Measurements from ENCODE around the gene CNTNAP5. TPM values are rescaled to one million over a fixed set of nuclear protein-coding genes. Genes with fewer than 3 reads are reported as not detected.

Gene CNTNAP5
- total and polyA plus RNA-seq, 2 of the 4 experiments (the other 2 are of a cell fraction): not detected

- no peak for ATAC-seq (ENCODE audit: low read depth)
- no peak overlapping the region for H2AK9ac ChIP-seq (replicated peaks; ENCODE audit: low read depth, low read length, poor library complexity)
- no peak overlapping the region for H3K18ac ChIP-seq (ENCODE audit: low read depth, low read length)
Observed at GRCh38 chr2:124887466-124887865, 862.4 kb downstream of the CNTNAP5 start.

More at GRCh38 chr2:124887466-124887865, 862.4 kb downstream of the CNTNAP5 start:
- TF ChIP-seq RAD21 (IDR thresholded peaks at IDR 0.05; ENCODE audit: low read length) (no peak), MXI1 (IDR thresholded peaks at IDR 0.05; ENCODE audit: borderline replicate concordance, low read depth, low read length) (no peak), NFE2L2 (IDR thresholded peaks at IDR 0.05; ENCODE audit: low read depth, low read length) (no peak), BHLHE40 (IDR thresholded peaks at IDR 0.05; ENCODE audit: low read depth, low read length) (no peak), ELK1 (IDR thresholded peaks at IDR 0.05; ENCODE audit: borderline replicate concordance, low read depth, low read length) (no peak), USF2 (IDR thresholded peaks at IDR 0.05; ENCODE audit: low read depth, low read length) (no peak), POLR2A (IDR thresholded peaks at IDR 0.05; ENCODE audit: low read depth, low read length) (no peak), RFX5 (IDR thresholded peaks at IDR 0.05; ENCODE audit: low read depth, low read length) (no peak), CHD1 (IDR thresholded peaks at IDR 0.05; ENCODE audit: low read depth, low read length) (no peak)
- no peak overlapping the region for H4K8ac ChIP-seq (ENCODE audit: low read depth in 2 of 2, low read length in 2 of 2)
- H3K4me2 ChIP-seq (ENCODE audit: low read depth, low read length): no peak overlapping the region
- no peak overlapping the region for H2BK5ac ChIP-seq (ENCODE audit: low read depth, low read length, poor library complexity, severe bottlenecking)
- no TSS peak for BruUV-seq (replicated peaks)
- no peak overlapping the region for H2BK15ac ChIP-seq (ENCODE audit: low read depth, low read length)
- H3K4ac ChIP-seq (ENCODE audit: low read depth, low read length): no peak overlapping the region
- no peak overlapping the region for H3K27ac ChIP-seq (ENCODE audit: insufficient read depth, low read length)
- no peak for DNase-seq
- H3K27me3 ChIP-seq (ENCODE audit: control insufficient read depth, insufficient read depth, low read length): no peaks in the 10 kb centered on the region
- no peak overlapping the region for H4K91ac ChIP-seq (ENCODE audit: insufficient read depth, low read depth, low read length)
- no peaks in the 10 kb centered on the region for H3K9me1 ChIP-seq (ENCODE audit: insufficient read depth, low read length)
- H2AK5ac ChIP-seq (ENCODE audit: low read depth, low read length): no peak overlapping the region
- H3K23ac ChIP-seq (ENCODE audit: low read depth, low read length): no peak overlapping the region
- intact Hi-C loops (cut with micrococcal nuclease): no loop called here
- POLR2A ChIA-PET (ENCODE audit: unreplicated experiment): no interaction called here
- no peaks in the 10 kb centered on the region for H3K9me3 ChIP-seq (ENCODE audit: control insufficient read depth, insufficient read depth, low read length)
- WGBS, 2 experiments (ENCODE audit: extremely low coverage in 2 of 2, insufficient read length in 1 of 2): no CpG with 5 or more reads among the region's 3 CpGs
- H4K20me1 ChIP-seq (ENCODE audit: insufficient read depth, low read length): no peaks in the 10 kb centered on the region
- H2AFZ ChIP-seq (replicated peaks; ENCODE audit: low read length, poor library complexity): no peak overlapping the region
- H3K9ac ChIP-seq (ENCODE audit: low read depth, low read length): no peak overlapping the region
- CTCF ChIA-PET: no interaction called here
- H2BK20ac ChIP-seq (ENCODE audit: low read depth, low read length): no peak overlapping the region
- H3K4me1 ChIP-seq (ENCODE audit: control insufficient read depth, insufficient read depth, low read length): no peaks in the 10 kb centered on the region
- no peak overlapping the region for H3K14ac ChIP-seq (replicated peaks; ENCODE audit: low read depth, low read length)
- no peaks in the 10 kb centered on the region for H3K79me1 ChIP-seq (ENCODE audit: low read depth in 1 of 2, low read length in 2 of 2)
- no peak overlapping the region for H2BK120ac ChIP-seq (ENCODE audit: low read depth, low read length)
- no peak overlapping the region for H4K5ac ChIP-seq (ENCODE audit: low read depth, low read length)
- dilution Hi-C loops (cut with HindIII; ENCODE audit: low sequenced_read_pairs, unreplicated experiment): no loop called here
- H3K36me3 ChIP-seq (ENCODE audit: control insufficient read depth, insufficient read depth, low read length): no peaks in the 10 kb centered on the region
- in situ Hi-C loops (cut with MboI; ENCODE audit: low sequenced_read_pairs): no loop called here
- H3K4me3 ChIP-seq (ENCODE audit: insufficient read depth, low read depth, low read length): no peak overlapping the region
- H3K56ac ChIP-seq (ENCODE audit: extremely low read depth, insufficient read depth, low read length): no peak overlapping the region

All from IMR-90 (cell line).